IPS DF 6.9 (cell line): ENCODE results near the gene MYZAP.

Source experiments
- DNase-seq: peaks from one replicate; pipeline ENCODE4 v3.0.0-alpha.2; 2013; ENCODE audit warnings: low read depth, low spot score
- H3K27ac ChIP-seq: one replicate; pipeline ENCODE4 v1.5.1; 2013; ENCODE audit warnings: low read length, control low read depth
- H3K27me3 ChIP-seq: 2 replicates; pipeline ENCODE4 v1.6.1; 2013; ENCODE audit warnings: mild to moderate bottlenecking, low read length; ENCODE audit not compliant: control insufficient read depth, insufficient read depth
- H3K36me3 ChIP-seq: 2 replicates; pipeline ENCODE4 v1.6.1; 2013; ENCODE audit warnings: low read length; ENCODE audit not compliant: control insufficient read depth, insufficient read depth
- H3K4me1 ChIP-seq: 2 replicates; pipeline ENCODE4 v1.6.1; 2013; ENCODE audit warnings: low read length; ENCODE audit not compliant: control insufficient read depth, insufficient read depth
- H3K4me3 ChIP-seq: 2 replicates; pipeline ENCODE4 v1.5.1; 2013; ENCODE audit warnings: mild to moderate bottlenecking, low read length
- H3K9me3 ChIP-seq: 2 replicates; pipeline ENCODE4 v1.6.1; 2013; ENCODE audit warnings: low read length, inconsistent platforms; ENCODE audit not compliant: control insufficient read depth, insufficient read depth
- WGBS: extraction: QIAGEN DNeasy Blood & Tissue Kit; methylation state at CpG from one replicate; pipeline ENCODE4 v1.1.7; 2013; ENCODE audit warnings: mixed read lengths, missing lambda C conversion rate; ENCODE audit not compliant: insufficient read length, insufficient coverage; 5-methylcytosine and 5-hydroxymethylcytosine counted together

The MYZAP gene

GRCh38 chr15:57573151-57573550 lies 18.6 kb upstream of the MYZAP start:
- H3K27ac ChIP-seq: no peak overlapping the region
- no peak for DNase-seq
- no peaks in the 10 kb centered on the region for H3K27me3 ChIP-seq
- no peaks in the 10 kb centered on the region for H3K36me3 ChIP-seq
- no peaks in the 10 kb centered on the region for H3K4me1 ChIP-seq
- no CpG with 5 or more reads among the region's 4 CpGs for WGBS
- no peaks in the 10 kb centered on the region for H3K9me3 ChIP-seq
- no peak overlapping the region for H3K4me3 ChIP-seq

GRCh38 chr15:57575363-57575762 lies 16.3 kb upstream of the MYZAP start:
- Histone ChIP-seq H3K36me3 (no peaks in the 10 kb centered on the region), H3K4me1 (no peaks in the 10 kb centered on the region), H3K4me3 (no peak overlapping the region), H3K27ac (no peak overlapping the region), H3K9me3 (no peaks in the 10 kb centered on the region), H3K27me3 (no peaks in the 10 kb centered on the region)
- DNase-seq: no peak
- no CpG with 5 or more reads among the region's 5 CpGs for WGBS

GRCh38 chr15:57578288-57578900 lies 13.3 kb upstream of the MYZAP start:
- no peak overlapping the region for H3K27ac ChIP-seq
- no peaks in the 10 kb centered on the region for H3K9me3 ChIP-seq
- H3K4me3 ChIP-seq: no peak overlapping the region
- no peaks in the 10 kb centered on the region for H3K36me3 ChIP-seq
- no CpG with 5 or more reads among the region's 6 CpGs for WGBS
- no peak for DNase-seq
- H3K27me3 ChIP-seq: no peaks in the 10 kb centered on the region
- H3K4me1 ChIP-seq: no peaks in the 10 kb centered on the region

- Histone ChIP-seq H3K27me3 (no peaks in the 10 kb centered on the region), H3K4me3 (no peak overlapping the region)
- no peak for DNase-seq
Measured at GRCh38 chr15:57580428-57580827, 11.3 kb upstream of the MYZAP start.

GRCh38 chr15:57580866-57581265 lies 10.8 kb upstream of the MYZAP start:
- WGBS: no CpG with 5 or more reads among the region's 5 CpGs
- DNase-seq: no peak
- Histone ChIP-seq H3K4me1 (no peaks in the 10 kb centered on the region), H3K9me3 (no peaks in the 10 kb centered on the region), H3K27ac (no peak overlapping the region), H3K4me3 (no peak overlapping the region), H3K36me3 (no peaks in the 10 kb centered on the region), H3K27me3 (no peaks in the 10 kb centered on the region)

More at GRCh38 chr15:57580428-57580827, 11.3 kb upstream of the MYZAP start:
- no CpG with 5 or more reads among the region's 8 CpGs for WGBS
- H3K4me1 ChIP-seq: no peaks in the 10 kb centered on the region
- H3K9me3 ChIP-seq: no peaks in the 10 kb centered on the region
- H3K27ac ChIP-seq: no peak overlapping the region
- no peaks in the 10 kb centered on the region for H3K36me3 ChIP-seq

GRCh38 chr15:57582090-57582489 lies 9.6 kb upstream of the MYZAP start:
- no peak for DNase-seq
- no peak overlapping the region for H3K4me3 ChIP-seq
- WGBS: no CpG with 5 or more reads among the region's 1 CpG

GRCh38 chr15:57583282-57583681 lies 8.4 kb upstream of the MYZAP start:
- no peaks in the 10 kb centered on the region for H3K36me3 ChIP-seq
- H3K4me1 ChIP-seq: no peaks in the 10 kb centered on the region
- no peaks in the 10 kb centered on the region for H3K9me3 ChIP-seq
- H3K27me3 ChIP-seq: no peaks in the 10 kb centered on the region
- DNase-seq: no peak
- H3K27ac ChIP-seq: no peak overlapping the region
- no peak overlapping the region for H3K4me3 ChIP-seq
- no CpG with 5 or more reads among the region's 2 CpGs for WGBS

More at GRCh38 chr15:57582090-57582489, 9.6 kb upstream of the MYZAP start:
- Histone ChIP-seq H3K4me1 (no peaks in the 10 kb centered on the region), H3K27me3 (no peaks in the 10 kb centered on the region), H3K36me3 (no peaks in the 10 kb centered on the region), H3K9me3 (no peaks in the 10 kb centered on the region), H3K27ac (no peak overlapping the region)

GRCh38 chr15:57583720-57584119 lies 8.0 kb upstream of the MYZAP start:
- H3K36me3 ChIP-seq: no peaks in the 10 kb centered on the region
- no peak overlapping the region for H3K27ac ChIP-seq
- H3K9me3 ChIP-seq: no peaks in the 10 kb centered on the region
- no peak for DNase-seq
- no CpG with 5 or more reads among the region's 3 CpGs for WGBS
- H3K4me3 ChIP-seq: no peak overlapping the region
- H3K27me3 ChIP-seq: no peaks in the 10 kb centered on the region
- H3K4me1 ChIP-seq: no peaks in the 10 kb centered on the region

- no peak overlapping the region for H3K27ac ChIP-seq
- H3K9me3 ChIP-seq: no peaks in the 10 kb centered on the region
- H3K4me1 ChIP-seq: peaks cover 4% of the 10 kb centered on the region; the same call in 1 of the 2 replicates
- no peak overlapping the region for H3K4me3 ChIP-seq
- no peaks in the 10 kb centered on the region for H3K36me3 ChIP-seq
- peaks cover 2% of the 10 kb centered on the region; the same call in 1 of the 2 replicates for H3K27me3 ChIP-seq
- WGBS: no CpG with 5 or more reads among the region's 6 CpGs
- DNase-seq: no peak
Measured at GRCh38 chr15:57586661-57587424, 4.9 kb upstream of the MYZAP start.

GRCh38 chr15:57589281-57589680 lies 2.4 kb upstream of the MYZAP start:
- Histone ChIP-seq H3K27me3 (peaks cover 2% of the 10 kb centered on the region; the same call in 1 of the 2 replicates), H3K27ac (no peak overlapping the region), H3K4me3 (no peak overlapping the region), H3K4me1 (peaks cover 4% of the 10 kb centered on the region; the same call in 1 of the 2 replicates), H3K9me3 (no peaks in the 10 kb centered on the region), H3K36me3 (no peaks in the 10 kb centered on the region)
- no CpG with 5 or more reads among the region's 1 CpG for WGBS
- no peak for DNase-seq
